IPS-20b (cell line): ENCODE data around the gene TACSTD2.
"Not testable (repeated sequence)": the region's sequence is repeated elsewhere in the genome, so short reads cannot be mapped to it uniquely, and the experiment has no call there.

Source experiments
- H3K27ac ChIP-seq: one replicate; pipeline ENCODE4 v1.5.1; 2013; ENCODE audit warnings: low read length
- H3K27me3 ChIP-seq: 2 replicates; pipeline ENCODE4 v1.6.1; 2013; ENCODE audit warnings: mild to moderate bottlenecking, low read length, inconsistent platforms; ENCODE audit not compliant: insufficient read depth
- H3K36me3 ChIP-seq: 2 replicates; pipeline ENCODE4 v1.6.1; 2013; ENCODE audit warnings: low read depth, mild to moderate bottlenecking, inconsistent platforms, low read length, moderate library complexity; ENCODE audit not compliant: insufficient read depth
- H3K4me1 ChIP-seq: 2 replicates; pipeline ENCODE4 v1.6.1; 2013; ENCODE audit warnings: mild to moderate bottlenecking, control low read depth, inconsistent platforms, low read length, moderate library complexity; ENCODE audit not compliant: insufficient read depth
- H3K4me3 ChIP-seq: 2 replicates; pipeline ENCODE4 v1.5.1; 2013; ENCODE audit warnings: mild to moderate bottlenecking, low read length, inconsistent platforms
- H3K9ac ChIP-seq: 2 replicates; pipeline ENCODE4 v1.6.1; 2013; ENCODE audit warnings: low read depth, mild to moderate bottlenecking, inconsistent platforms, low read length, moderate library complexity
- H3K9me3 ChIP-seq: 2 replicates; pipeline ENCODE4 v1.6.1; 2013; ENCODE audit warnings: mild to moderate bottlenecking, low read depth, low read length, inconsistent platforms; ENCODE audit not compliant: insufficient read depth

Gene TACSTD2

DNA sequence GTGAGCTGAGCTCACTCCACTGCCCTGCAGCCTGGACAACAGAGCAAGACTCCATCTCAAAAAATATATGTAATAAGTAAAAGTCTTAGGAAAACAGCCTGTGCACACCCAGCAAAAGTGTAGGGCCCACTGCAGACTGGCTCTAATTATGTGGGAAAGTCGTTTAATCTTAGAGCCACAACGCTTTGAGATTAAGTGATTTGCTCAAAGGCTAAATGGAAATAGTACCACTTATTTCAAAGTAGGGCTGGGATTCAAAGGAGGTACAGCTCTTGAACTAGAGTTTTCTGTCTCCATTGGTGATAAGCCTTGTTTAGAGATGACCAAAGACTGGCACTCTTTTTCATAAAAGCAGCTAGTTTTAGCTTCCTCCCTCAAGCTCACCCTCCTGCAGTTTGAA lies 2.2 kb downstream of the TACSTD2 start:
- Histone ChIP-seq H3K27me3 (peaks cover 54% of the 10 kb centered on the region), H3K4me1 (peaks cover 5% of the 10 kb centered on the region; the same call in 1 of the 2 replicates), H3K36me3 (no peaks in the 10 kb centered on the region), H3K9ac (no peak overlapping the region), H3K27ac (no peak overlapping the region), H3K4me3 (no peak overlapping the region), H3K9me3 (no peaks in the 10 kb centered on the region)

GRCh38 chr1:58573705-58574591 lies 3.1 kb downstream of the TACSTD2 start:
- no peak overlapping the region for H3K9ac ChIP-seq
- H3K4me3 ChIP-seq = no peak overlapping the region
- peaks cover 47% of the 10 kb centered on the region for H3K27me3 ChIP-seq
- no peaks in the 10 kb centered on the region for H3K36me3 ChIP-seq
- H3K27ac ChIP-seq = no peak overlapping the region
- peaks cover 5% of the 10 kb centered on the region for H3K4me1 ChIP-seq
- no peaks in the 10 kb centered on the region for H3K9me3 ChIP-seq

DNA sequence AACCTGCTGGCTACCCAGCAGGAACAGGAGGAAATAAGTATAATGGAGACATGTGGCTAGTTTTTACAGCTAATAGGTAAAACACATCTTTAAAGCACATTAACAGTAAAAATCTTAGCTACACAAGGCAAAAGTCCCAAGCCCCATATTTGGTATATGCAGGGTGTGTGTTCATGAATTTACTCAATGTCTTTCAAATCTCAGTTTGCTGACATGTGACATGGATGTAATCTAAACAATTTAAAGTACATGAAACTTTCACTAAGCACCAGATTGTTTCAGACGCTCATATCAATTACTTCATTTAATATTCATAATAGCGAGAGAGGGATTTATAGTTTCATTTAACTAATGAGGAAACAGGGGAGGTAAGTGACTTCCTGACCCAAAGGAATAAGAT lies 3.9 kb downstream of the TACSTD2 start:
- Histone ChIP-seq H3K9ac (no peak overlapping the region), H3K4me3 (no peak overlapping the region), H3K36me3 (no peaks in the 10 kb centered on the region), H3K9me3 (no peaks in the 10 kb centered on the region), H3K4me1 (peaks cover 8% of the 10 kb centered on the region), H3K27me3 (peaks cover 43% of the 10 kb centered on the region), H3K27ac (no peak overlapping the region)

DNA sequence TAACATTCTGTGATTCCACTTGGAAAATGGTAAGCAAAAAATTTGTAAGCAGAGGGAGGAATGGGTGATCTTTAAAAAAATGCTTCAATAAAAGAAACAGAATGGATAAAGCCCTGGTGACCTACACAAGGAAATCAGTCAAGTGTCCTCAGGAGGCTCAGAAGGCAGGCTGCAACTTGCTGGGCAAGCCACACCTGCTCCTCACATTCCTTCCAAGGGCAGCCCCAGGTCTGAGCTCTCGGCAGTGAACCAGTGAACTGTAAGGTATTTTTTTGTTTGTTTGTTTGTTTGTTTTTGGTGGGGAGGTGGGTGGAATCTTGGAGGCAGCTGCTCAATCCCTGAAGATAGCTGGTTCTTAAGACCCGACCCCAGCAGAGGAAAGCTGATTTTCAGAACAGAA lies 4.4 kb downstream of the TACSTD2 start:
- no peak overlapping the region for H3K27ac ChIP-seq
- H3K9me3 ChIP-seq = no peaks in the 10 kb centered on the region
- no peak overlapping the region for H3K4me3 ChIP-seq
- H3K4me1 ChIP-seq = peaks cover 8% of the 10 kb centered on the region
- H3K27me3 ChIP-seq = peaks cover 38% of the 10 kb centered on the region
- no peak overlapping the region for H3K9ac ChIP-seq
- no peaks in the 10 kb centered on the region for H3K36me3 ChIP-seq

GRCh38 chr1:58571616-58572015 lies 5.4 kb downstream of the TACSTD2 start:
- Histone ChIP-seq H3K4me3 (no peak overlapping the region), H3K4me1 (peaks cover 8% of the 10 kb centered on the region), H3K36me3 (no peaks in the 10 kb centered on the region), H3K9me3 (no peaks in the 10 kb centered on the region), H3K27ac (no peak overlapping the region), H3K9ac (no peak overlapping the region), H3K27me3 (peaks cover 28% of the 10 kb centered on the region)

- Histone ChIP-seq H3K36me3 (no peaks in the 10 kb centered on the region), H3K9ac (no peak overlapping the region), H3K4me1 (peaks cover 8% of the 10 kb centered on the region), H3K9me3 (no peaks in the 10 kb centered on the region), H3K4me3 (no peak overlapping the region), H3K27ac (no peak overlapping the region), H3K27me3 (peaks cover 20% of the 10 kb centered on the region)
Measured at GRCh38 chr1:58570817-58571216, 6.2 kb downstream of the TACSTD2 start.

DNA sequence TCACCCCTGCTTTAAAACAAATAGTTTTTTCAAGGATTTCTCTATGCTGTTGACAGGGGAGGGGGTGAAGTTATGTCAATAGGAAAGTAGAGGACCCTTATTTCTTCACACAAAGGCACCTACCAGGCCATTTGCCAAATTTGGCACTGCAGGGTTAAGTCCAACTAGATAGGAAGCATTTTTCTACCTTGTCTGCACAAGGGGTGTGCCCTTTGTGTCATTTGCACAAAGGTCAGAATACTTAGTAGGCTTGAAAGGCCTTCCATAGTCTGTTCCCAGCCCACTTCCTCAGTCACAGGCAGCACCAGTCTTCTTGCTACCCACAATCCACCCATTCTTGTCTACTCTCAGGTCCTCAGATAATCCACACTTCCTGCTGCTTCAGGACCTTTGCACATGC lies 7.0 kb downstream of the TACSTD2 start:
- Histone ChIP-seq H3K36me3 (no peaks in the 10 kb centered on the region), H3K9me3 (no peaks in the 10 kb centered on the region), H3K4me1 (peaks cover 8% of the 10 kb centered on the region), H3K27me3 (peaks cover 12% of the 10 kb centered on the region; the same call in 1 of the 2 replicates), H3K4me3 (no peak overlapping the region), H3K27ac (no peak overlapping the region), H3K9ac (no peak overlapping the region)

GRCh38 chr1:58568911-58569310 lies 8.1 kb downstream of the TACSTD2 start:
- Histone ChIP-seq H3K27me3 (peaks cover under 1% of the 10 kb centered on the region; the same call in 1 of the 2 replicates), H3K27ac (no peak overlapping the region), H3K4me1 (peaks cover 8% of the 10 kb centered on the region), H3K36me3 (no peaks in the 10 kb centered on the region), H3K9me3 (no peaks in the 10 kb centered on the region), H3K4me3 (no peak overlapping the region), H3K9ac (no peak overlapping the region)

GRCh38 chr1:58568271-58568860 lies 8.7 kb downstream of the TACSTD2 start:
- no peaks in the 10 kb centered on the region for H3K36me3 ChIP-seq
- no peak overlapping the region for H3K27ac ChIP-seq
- H3K27me3 ChIP-seq = no peaks in the 10 kb centered on the region; the same call in 1 of the 2 replicates
- H3K9ac ChIP-seq = no peak overlapping the region
- H3K4me1 ChIP-seq = peaks cover 8% of the 10 kb centered on the region
- H3K4me3 ChIP-seq = no peak overlapping the region
- H3K9me3 ChIP-seq = no peaks in the 10 kb centered on the region

DNA sequence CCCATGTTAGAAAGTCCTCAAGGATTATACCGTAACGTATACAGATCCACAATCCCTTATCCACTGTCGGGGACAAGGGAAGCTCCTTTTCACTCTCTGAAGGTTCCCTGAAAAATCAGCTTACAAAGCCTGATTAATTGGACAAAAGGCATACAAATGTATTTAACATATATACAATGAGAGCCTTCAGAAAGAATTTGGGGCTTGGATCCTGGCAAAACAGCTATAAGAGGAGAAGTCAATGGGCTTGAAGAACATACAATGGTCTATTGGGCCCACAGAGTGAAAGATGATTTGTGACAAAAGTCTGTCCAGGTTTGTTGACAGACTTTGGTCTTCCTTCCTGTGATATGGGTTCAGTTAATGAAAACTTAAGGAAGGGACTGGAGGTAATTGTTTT lies 10.7 kb downstream of the TACSTD2 start:
- Histone ChIP-seq H3K36me3 (no peaks in the 10 kb centered on the region), H3K4me3 (no peak overlapping the region), H3K9me3 (no peaks in the 10 kb centered on the region), H3K9ac (no peak overlapping the region), H3K27ac (no peak overlapping the region), H3K4me1 (peaks cover 3% of the 10 kb centered on the region), H3K27me3 (no peaks in the 10 kb centered on the region)

DNA sequence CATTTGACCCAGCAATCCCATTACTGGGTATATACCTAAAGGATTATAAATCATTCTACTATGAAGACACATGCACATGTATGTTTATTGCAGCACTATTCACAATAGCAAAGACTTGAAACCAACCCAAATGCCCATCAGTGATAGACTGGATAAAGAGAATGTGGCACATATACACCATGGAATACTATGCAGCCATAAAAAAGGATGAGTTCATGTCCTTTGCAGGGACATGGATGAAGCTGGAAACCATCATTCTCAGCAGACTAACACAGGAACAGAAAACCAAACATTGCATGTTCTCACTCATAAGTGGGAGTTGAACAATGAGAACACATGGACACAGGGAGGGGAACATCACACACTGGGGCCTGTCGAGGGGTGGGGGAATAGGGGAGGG lies 13.3 kb downstream of the TACSTD2 start:
- not testable (repeated sequence) for H3K4me3 ChIP-seq, H3K9me3 ChIP-seq, H3K4me1 ChIP-seq, H3K27ac ChIP-seq, H3K9ac ChIP-seq, H3K27me3 ChIP-seq, H3K36me3 ChIP-seq

GRCh38 chr1:58561633-58562032 lies 15.4 kb downstream of the TACSTD2 start:
- Histone ChIP-seq H3K27ac (no peak overlapping the region), H3K36me3 (no peaks in the 10 kb centered on the region), H3K4me1 (no peaks in the 10 kb centered on the region), H3K9ac (no peak overlapping the region), H3K9me3 (no peaks in the 10 kb centered on the region), H3K4me3 (no peak overlapping the region), H3K27me3 (no peaks in the 10 kb centered on the region)
